Retinal pigment epithelial cell (primary cell): ENCODE measurements around the gene PKD2.
"Not testable (repeated sequence)": the region's sequence is repeated elsewhere in the genome, so short reads cannot be mapped to it uniquely, and the experiment has no call there.

Experiments used
- DNase-seq: peaks from one replicate; pipeline ENCODE4 v3.0.0-alpha.2; 2010; ENCODE audit warnings: low read depth
- H3K4me3 ChIP-seq: 2 replicates; pipeline ENCODE4 v1.5.1; 2011; ENCODE audit warnings: mild to moderate bottlenecking, low read length, control low read depth, moderate library complexity
- TF ChIP-seq, protein P1 (sequence below): conservative IDR thresholded peaks from 2 replicates; pipeline ENCODE4 v1.5.1; 2011; ENCODE audit warnings: low read depth, low read length, control low read depth, inconsistent platforms

Gene PKD2

DNA sequence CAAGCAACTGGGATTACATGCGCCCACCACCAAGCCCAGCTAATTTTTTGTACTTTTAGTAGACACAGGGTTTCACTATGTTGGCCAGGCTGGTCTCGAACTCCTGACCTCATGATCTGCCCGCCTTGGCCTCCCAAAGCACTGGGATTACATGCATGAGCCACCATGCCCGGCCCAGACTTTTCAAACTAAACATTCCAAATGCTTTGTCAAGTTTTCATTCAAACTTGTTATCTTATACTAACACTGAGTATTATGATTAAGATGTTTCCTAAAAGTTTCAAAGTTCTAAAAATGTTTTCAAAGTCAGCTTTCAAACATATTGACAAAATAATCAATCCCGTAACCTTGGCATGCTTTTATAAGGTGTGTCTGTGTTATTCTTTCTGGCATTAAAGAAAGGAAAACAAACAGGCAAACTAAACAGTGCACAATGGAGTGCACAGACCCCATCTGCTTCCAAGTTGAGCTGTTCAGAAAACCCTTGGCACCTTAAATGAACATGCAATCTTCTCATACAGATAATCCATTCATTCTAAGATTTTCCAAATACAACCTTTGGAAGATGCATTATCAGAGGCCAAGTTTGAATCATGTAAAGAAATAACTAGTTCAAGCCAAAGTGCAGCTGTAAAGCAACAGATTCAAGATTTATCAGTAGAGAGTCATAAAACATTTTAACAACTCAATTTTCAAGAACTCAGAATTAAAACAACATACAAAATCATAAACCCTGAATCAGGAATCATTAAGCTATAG, 101.9 kb downstream of the PKD2 start:
- no peak overlapping the region for H3K4me3 ChIP-seq
- no peak for DNase-seq
- TF ChIP-seq, protein P1, sequence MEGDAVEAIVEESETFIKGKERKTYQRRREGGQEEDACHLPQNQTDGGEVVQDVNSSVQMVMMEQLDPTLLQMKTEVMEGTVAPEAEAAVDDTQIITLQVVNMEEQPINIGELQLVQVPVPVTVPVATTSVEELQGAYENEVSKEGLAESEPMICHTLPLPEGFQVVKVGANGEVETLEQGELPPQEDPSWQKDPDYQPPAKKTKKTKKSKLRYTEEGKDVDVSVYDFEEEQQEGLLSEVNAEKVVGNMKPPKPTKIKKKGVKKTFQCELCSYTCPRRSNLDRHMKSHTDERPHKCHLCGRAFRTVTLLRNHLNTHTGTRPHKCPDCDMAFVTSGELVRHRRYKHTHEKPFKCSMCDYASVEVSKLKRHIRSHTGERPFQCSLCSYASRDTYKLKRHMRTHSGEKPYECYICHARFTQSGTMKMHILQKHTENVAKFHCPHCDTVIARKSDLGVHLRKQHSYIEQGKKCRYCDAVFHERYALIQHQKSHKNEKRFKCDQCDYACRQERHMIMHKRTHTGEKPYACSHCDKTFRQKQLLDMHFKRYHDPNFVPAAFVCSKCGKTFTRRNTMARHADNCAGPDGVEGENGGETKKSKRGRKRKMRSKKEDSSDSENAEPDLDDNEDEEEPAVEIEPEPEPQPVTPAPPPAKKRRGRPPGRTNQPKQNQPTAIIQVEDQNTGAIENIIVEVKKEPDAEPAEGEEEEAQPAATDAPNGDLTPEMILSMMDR, result no peak

DNA sequence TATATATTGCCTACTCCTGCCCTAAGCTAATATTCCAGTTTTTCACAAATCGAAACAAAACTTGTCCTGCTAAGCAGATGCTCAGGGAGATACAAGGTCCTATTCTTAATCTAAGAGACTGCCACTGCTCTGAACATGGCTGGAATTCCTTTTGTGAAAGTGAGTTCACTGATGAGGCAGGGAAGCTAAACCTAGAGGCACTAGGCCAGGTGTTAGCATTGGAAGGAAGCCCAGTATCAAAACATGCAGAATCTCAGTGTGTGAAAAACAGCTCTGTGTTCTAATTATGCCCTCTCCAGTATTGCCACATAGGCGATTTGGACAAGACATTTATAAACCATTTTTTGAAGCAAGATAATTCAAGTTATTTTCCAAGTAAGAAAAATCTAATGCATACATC, 103.4 kb downstream of the PKD2 start:
- H3K4me3 ChIP-seq, result no peak overlapping the region
- no peak for DNase-seq
- TF ChIP-seq, protein P1, result no peak

DNA sequence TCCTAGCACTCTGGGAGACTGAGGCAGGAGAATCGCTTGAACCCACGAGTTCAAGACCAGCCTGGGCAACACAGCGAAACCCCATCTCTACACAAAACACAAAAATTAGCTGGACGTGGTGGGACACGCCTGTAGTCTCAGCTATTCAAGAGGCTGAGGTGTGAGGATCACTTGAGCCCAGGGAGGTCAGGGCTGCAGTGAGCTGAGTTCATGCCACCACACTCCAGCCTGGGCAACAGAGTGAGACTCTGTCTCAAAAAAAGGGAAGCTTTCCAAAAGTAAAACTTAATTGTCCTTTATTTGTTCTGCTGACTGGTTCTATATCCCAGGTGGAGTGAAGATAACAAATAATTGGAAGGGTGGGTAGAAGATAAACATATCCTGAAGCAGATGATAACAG, 105.4 kb downstream of the PKD2 start:
- DNase-seq, result no peak
- TF ChIP-seq, protein P1, result no peak
- H3K4me3 ChIP-seq, result no peak overlapping the region

DNA sequence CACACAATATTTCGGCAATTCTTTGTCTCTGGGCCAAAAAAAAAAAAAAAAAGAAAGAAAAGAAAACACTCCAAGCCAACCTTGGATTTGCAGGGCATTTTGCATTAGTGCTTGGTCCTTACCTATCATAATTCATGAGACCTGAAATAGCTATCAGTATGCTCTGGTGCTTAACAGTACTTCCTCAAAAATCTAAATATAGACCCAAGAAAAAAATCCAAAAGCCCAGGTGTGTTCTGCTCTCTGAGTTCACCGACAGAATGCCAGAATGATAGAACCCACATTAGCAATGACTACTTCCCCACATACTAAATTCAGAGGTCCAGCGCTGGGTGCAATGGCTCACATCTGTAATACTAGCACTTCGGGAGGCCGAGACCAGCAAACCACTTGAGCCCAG, 108.2 kb downstream of the PKD2 start:
- DNase-seq, result no peak
- TF ChIP-seq, protein P1, result no peak
- H3K4me3 ChIP-seq, result no peak overlapping the region

DNA sequence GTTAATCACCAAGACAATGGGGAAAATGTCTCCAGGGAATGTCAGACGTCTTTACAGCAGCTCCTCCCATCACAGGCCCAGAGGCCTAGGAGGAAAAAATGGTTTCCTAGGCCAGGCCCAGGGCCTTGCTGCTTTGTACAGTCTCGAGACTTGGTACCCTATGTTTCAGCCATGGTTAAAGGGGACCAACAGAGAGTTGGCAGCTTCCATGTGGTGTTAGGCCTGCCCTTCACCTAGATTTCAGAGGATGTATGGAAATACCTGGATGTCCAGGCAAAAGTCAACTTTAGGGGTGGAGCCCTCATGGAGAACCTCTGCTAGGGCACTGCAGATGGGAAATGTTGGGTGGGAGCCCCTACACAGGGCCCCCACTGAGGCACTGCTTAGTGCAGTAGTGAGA, 112.5 kb downstream of the PKD2 start:
- no peak for DNase-seq

DNA sequence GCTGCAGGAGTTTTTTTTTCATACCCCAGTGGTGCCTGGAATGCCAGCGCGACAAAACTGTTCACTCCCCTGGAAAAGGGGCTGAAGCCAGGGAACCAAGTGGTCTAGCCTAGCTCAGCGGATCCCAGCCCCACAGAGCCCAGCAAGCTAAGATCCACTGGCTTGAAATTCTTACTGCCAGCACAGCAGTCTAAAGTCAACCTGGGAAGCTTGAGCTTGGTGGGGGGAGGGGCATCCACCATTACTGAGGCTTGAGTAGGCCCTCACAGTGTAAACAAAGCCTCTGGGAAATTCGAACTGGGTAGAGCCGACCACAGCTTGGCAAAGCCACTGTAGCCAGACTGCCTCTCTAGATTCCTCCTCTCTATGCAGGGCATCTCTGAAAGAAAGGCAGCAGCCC, 114.8 kb downstream of the PKD2 start:
- H3K4me3 ChIP-seq, DNase-seq: not testable (repeated sequence)

More for the DNA sequence above, 112.5 kb downstream of the PKD2 start:
- no peak overlapping the region for H3K4me3 ChIP-seq
- TF ChIP-seq, protein P1, result no peak
